Measurements from ENCODE around the gene VLDLR.

VLDLR gene

GRCh38 chr9:2621722-2622460, at the start of gene VLDLR:
Gene VLDLR, plus strand, starts transcription at chr9:2621787. Its CDS starts 403 bp downstream, at chr9:2622190.
- no peaks in the 10 kb centered on the region for H3K27me3 ChIP-seq (ENCODE audit: low read length)
- peak within 1 kb of the TSS; percentile 46 for H2AFZ ChIP-seq (ENCODE audit: low read depth, low read length, severe bottlenecking)
- H3K9ac ChIP-seq (ENCODE audit: low read length): peak within 1 kb of the TSS; percentile 45
- H3K27ac ChIP-seq (ENCODE audit: low read depth, low read length): no peak within 1 kb of the TSS
- H3K79me2 ChIP-seq (ENCODE audit: insufficient read depth, low read length): no peaks in the 10 kb centered on the region
- no peaks in the 10 kb centered on the region for H3K36me3 ChIP-seq (ENCODE audit: low read length)
- H3F3A ChIP-seq (ENCODE audit: insufficient read depth): no peaks in the 10 kb centered on the region
- peak within 1 kb of the TSS; percentile 39 for H3K4me2 ChIP-seq (ENCODE audit: low read depth, low read length, poor library complexity, severe bottlenecking)
- TF ChIP-seq CTCF (IDR thresholded peaks at IDR 0.05; ENCODE audit: insufficient read depth, low read length, poor library complexity, severe bottlenecking) (no peak), EZH2phosphoT487 (conservative IDR thresholded peaks at IDR 0.05; ENCODE audit: low read length) (no peak)
- peak within 1 kb of the TSS; percentile 36 for H3K4me3 ChIP-seq (ENCODE audit: insufficient read depth, low read length, poor library complexity, severe bottlenecking)
- H3K9me2 ChIP-seq (replicated peaks; ENCODE audit: insufficient read depth, low read length): no peaks in the 10 kb centered on the region
- H3K9me3 ChIP-seq (ENCODE audit: insufficient read depth, low read length): no peaks in the 10 kb centered on the region
- no peaks in the 10 kb centered on the region for H4K20me1 ChIP-seq (ENCODE audit: low read depth, low read length)

- H3K9me3 ChIP-seq (ENCODE audit: insufficient read depth, low read length): no peaks in the 10 kb centered on the region
- H3F3A ChIP-seq (ENCODE audit: insufficient read depth): no peaks in the 10 kb centered on the region
- H3K79me2 ChIP-seq (ENCODE audit: insufficient read depth, low read length): no peaks in the 10 kb centered on the region
- H4K20me1 ChIP-seq (ENCODE audit: low read depth, low read length): no peaks in the 10 kb centered on the region
- no peak overlapping the region for H3K4me2 ChIP-seq (ENCODE audit: low read depth, low read length, poor library complexity, severe bottlenecking)
- H3K27me3 ChIP-seq (ENCODE audit: low read length): no peaks in the 10 kb centered on the region
- TF ChIP-seq EZH2phosphoT487 (conservative IDR thresholded peaks at IDR 0.05; ENCODE audit: low read length) (no peak), CTCF (IDR thresholded peaks at IDR 0.05; ENCODE audit: insufficient read depth, low read length, poor library complexity, severe bottlenecking) (no peak)
- no peak overlapping the region for H2AFZ ChIP-seq (ENCODE audit: low read depth, low read length, severe bottlenecking)
- no peak overlapping the region for H3K9ac ChIP-seq (ENCODE audit: low read length)
- H3K9me2 ChIP-seq (replicated peaks; ENCODE audit: insufficient read depth, low read length): no peaks in the 10 kb centered on the region
- no peak overlapping the region for H3K4me3 ChIP-seq (ENCODE audit: insufficient read depth, low read length, poor library complexity, severe bottlenecking)
- H3K36me3 ChIP-seq (ENCODE audit: low read length): no peaks in the 10 kb centered on the region
- H3K27ac ChIP-seq (ENCODE audit: low read depth, low read length): no peak overlapping the region
Observed at GRCh38 chr9:2574203-2574602, 47.4 kb upstream of the VLDLR start.

GRCh38 chr9:2576631-2577030, 45.0 kb upstream of the VLDLR start:
- no peak overlapping the region for H3K27ac ChIP-seq (ENCODE audit: low read depth, low read length)
- no peak overlapping the region for H2AFZ ChIP-seq (ENCODE audit: low read depth, low read length, severe bottlenecking)
- no peak overlapping the region for H3K4me2 ChIP-seq (ENCODE audit: low read depth, low read length, poor library complexity, severe bottlenecking)
- no peak overlapping the region for H3K9ac ChIP-seq (ENCODE audit: low read length)
- no peaks in the 10 kb centered on the region for H4K20me1 ChIP-seq (ENCODE audit: low read depth, low read length)
- H3K9me2 ChIP-seq (replicated peaks; ENCODE audit: insufficient read depth, low read length): no peaks in the 10 kb centered on the region
- TF ChIP-seq CTCF (IDR thresholded peaks at IDR 0.05; ENCODE audit: insufficient read depth, low read length, poor library complexity, severe bottlenecking) (no peak), EZH2phosphoT487 (conservative IDR thresholded peaks at IDR 0.05; ENCODE audit: low read length) (no peak)
- H3K4me3 ChIP-seq (ENCODE audit: insufficient read depth, low read length, poor library complexity, severe bottlenecking): no peak overlapping the region
- H3F3A ChIP-seq (ENCODE audit: insufficient read depth): no peaks in the 10 kb centered on the region
- H3K9me3 ChIP-seq (ENCODE audit: insufficient read depth, low read length): no peaks in the 10 kb centered on the region
- no peaks in the 10 kb centered on the region for H3K79me2 ChIP-seq (ENCODE audit: insufficient read depth, low read length)
- H3K36me3 ChIP-seq (ENCODE audit: low read length): no peaks in the 10 kb centered on the region
- no peaks in the 10 kb centered on the region for H3K27me3 ChIP-seq (ENCODE audit: low read length)

Measured in SU-DHL-6 (cell line).